B cell (primary cell): ENCODE measurements around the gene FCN1. TPM values are rescaled to one million over a fixed set of nuclear protein-coding genes. Genes with fewer than 3 reads are reported as not detected.

Experiments
- ATAC-seq: fragments of 200-7000 bp; cut with Tn5 transposase; one replicate; pipeline ENCODE4 v1.10.0; 2021; ENCODE audit warnings: low read depth, mild to moderate bottlenecking, moderate number of reproducible peaks, moderate library complexity
- CTCF ChIA-PET: fragments of 350-600 bp; sonication (Branson Sonifier 250); formaldehyde crosslinking; loops from one replicate; lab custom pipeline; 2021; ENCODE audit warnings: antibody characterized with exemption, inconsistent platforms; lab: Charles Lee
- POLR2A ChIA-PET: fragments of 350-600 bp; sonication (Branson Sonifier 250); formaldehyde crosslinking; loops from one replicate; lab custom pipeline; 2021; ENCODE audit warnings: antibody characterized with exemption; lab: Charles Lee
- DNase-seq: peaks from one replicate; pipeline ENCODE4 v3.0.0; 2013
- H2AFZ ChIP-seq: 2 replicates; pipeline ENCODE4 v1.6.1; 2012; ENCODE audit warnings: mild to moderate bottlenecking, low read depth, low read length; ENCODE audit not compliant: insufficient read depth, poor library complexity, severe bottlenecking
- H3K27ac ChIP-seq, 2 donors: 1 replicate in 1 of 2; 2 replicates in 1 of 2; pipeline ENCODE4 v1.5.1; 2012 to 2013; ENCODE audit warnings: low read length in 2 of 2, mild to moderate bottlenecking in 2 of 2, moderate library complexity in 1 of 2
- H3K27me3 ChIP-seq, 4 experiments: fragments of 200-600 bp in 1 of 4; sonication (generic) in 1 of 4; replicated peaks in 1 of 4; 1 replicate in 2 of 4; 2 replicates in 2 of 4; pipeline versions ENCODE4 v1.6.1 to v1.7.0; 2013 to 2016; ENCODE audit warnings: low read length in 3 of 4, mild to moderate bottlenecking in 2 of 4, mixed read lengths in 1 of 4, moderate library complexity in 1 of 4; ENCODE audit not compliant: insufficient read depth in 4 of 4, control insufficient read depth in 3 of 4; ENCODE audit errors: control extremely low read depth in 1 of 4
- H3K36me3 ChIP-seq, 2 experiments: replicated peaks in 1 of 2; 1 replicate in 1 of 2; 2 replicates in 1 of 2; pipeline versions ENCODE4 v1.6.1 to v1.7.1; 2013; ENCODE audit warnings: low read length in 1 of 2; ENCODE audit not compliant: insufficient read depth in 2 of 2, control insufficient read depth in 1 of 2; ENCODE audit errors: control extremely low read depth in 1 of 2, extremely low read depth in 1 of 2
- H3K4me1 ChIP-seq, 2 donors: fragments of 200-600 bp in 1 of 2; sonication (generic) in 1 of 2; 1 replicate in 1 of 2; 2 replicates in 1 of 2; pipeline versions ENCODE4 v1.5.1 to v1.6.1; 2013 to 2017; ENCODE audit warnings: low read length in 2 of 2; ENCODE audit not compliant: control insufficient read depth in 2 of 2, insufficient read depth in 2 of 2
- H3K4me2 ChIP-seq: replicated peaks from 2 replicates; pipeline ENCODE3; 2012; ENCODE audit warnings: mild to moderate bottlenecking, low read depth, low read length; ENCODE audit not compliant: poor library complexity, severe bottlenecking
- H3K4me3 ChIP-seq, 5 experiments: fragments of 200-600 bp in 1 of 5; sonication (generic) in 1 of 5; 1 replicate in 3 of 5; 2 replicates in 2 of 5; pipeline versions ENCODE4 v1.5.1 to v1.7.0; 2011 to 2016; ENCODE audit warnings: low read length in 4 of 5, mild to moderate bottlenecking in 4 of 5, low read depth in 2 of 5, control low read depth in 1 of 5, moderate library complexity in 1 of 5; ENCODE audit not compliant: insufficient read depth in 1 of 5; ENCODE audit errors: control extremely low read depth in 1 of 5, extremely low read depth in 1 of 5
- H3K79me2 ChIP-seq: fragments of 200-600 bp; sonication (generic); one replicate; pipeline ENCODE4 v1.6.0; 2016; ENCODE audit warnings: low read length; ENCODE audit not compliant: control insufficient read depth, insufficient read depth
- H3K9ac ChIP-seq: fragments of 200-600 bp; sonication (generic); 2 replicates; pipeline ENCODE4 v1.6.1; 2017; ENCODE audit warnings: mild to moderate bottlenecking, low read length, moderate library complexity
- H3K9me3 ChIP-seq, 3 donors: one replicate each; pipeline versions ENCODE4 v1.6.1 to v1.7.1; 2013; ENCODE audit warnings: low read length in 2 of 3; ENCODE audit not compliant: control insufficient read depth in 2 of 3, insufficient read depth in 1 of 3; ENCODE audit errors: control extremely low read depth in 1 of 3
- H4K20me1 ChIP-seq: 2 replicates; pipeline ENCODE4 v1.6.0; 2012; ENCODE audit warnings: mild to moderate bottlenecking, low read length; ENCODE audit not compliant: insufficient read depth, control insufficient read depth, poor library complexity, severe bottlenecking
- H3K27ac Mint-ChIP-seq: one replicate; pipeline ENCODE4 v1.8.0; 2021; ENCODE audit warnings: mixed read lengths
- H3K27me3 Mint-ChIP-seq: one replicate; pipeline ENCODE4 v1.8.0; 2021; ENCODE audit warnings: mixed read lengths
- H3K4me1 Mint-ChIP-seq: one replicate; pipeline ENCODE4 v1.8.0; 2021; ENCODE audit warnings: mixed read lengths
- H3K4me3 Mint-ChIP-seq: one replicate; pipeline ENCODE4 v1.8.0; 2021; ENCODE audit warnings: mixed read lengths
- H3K9me3 Mint-ChIP-seq: one replicate; pipeline ENCODE4 v1.8.0; 2022; ENCODE audit warnings: mixed read lengths; ENCODE audit not compliant: insufficient read depth
- EZH2 ChIP-seq: IDR thresholded peaks from 2 replicates; pipeline ENCODE4 v1.6.1; 2012; ENCODE audit warnings: borderline replicate concordance, low read depth, mild to moderate bottlenecking, moderate library complexity, low read length; ENCODE audit not compliant: insufficient read depth, poor library complexity, severe bottlenecking
- WGBS: methylation state at CpG from one replicate; pipeline ENCODE4 v1.1.5; 2013; ENCODE audit warnings: missing lambda C conversion rate; ENCODE audit not compliant: insufficient coverage; 5-methylcytosine and 5-hydroxymethylcytosine counted together
- intact Hi-C: fragments of 100-400 bp; cut with micrococcal nuclease; formaldehyde crosslinking; loops from one replicate; pipeline ENCODE4 v1.10.0; 2022
- polyA plus RNA-seq: library from polyadenylated mRNA; depleted of rRNA; stranded (reverse); fragments of >200 nt; gene quantifications from 2 replicates; pipeline ENCODE4 v1.2.3, GENCODE V29; 2012
- total RNA-seq, 2 donors: library from RNA; stranded (reverse); fragments of 120-200 nt in 1 of 2; gene quantifications; 1 replicate in 1 of 2; 2 replicates in 1 of 2; pipeline versions ENCODE4 v1.2.3 to v1.2.4, GENCODE V29; 2013 to 2022
- TF ChIP-seq, protein P1 (sequence below): fragments of 200-600 bp; IDR thresholded peaks from one replicate; pipeline ENCODE4 v1.8.0; 2022; ENCODE audit warnings: antibody characterized with exemption, mild to moderate bottlenecking

Gene FCN1
- total and polyA plus RNA-seq, 2 donors (not counting 1 experiment from before 2014, with no cell fraction given): 2.2 to 20.6 TPM

DNA sequence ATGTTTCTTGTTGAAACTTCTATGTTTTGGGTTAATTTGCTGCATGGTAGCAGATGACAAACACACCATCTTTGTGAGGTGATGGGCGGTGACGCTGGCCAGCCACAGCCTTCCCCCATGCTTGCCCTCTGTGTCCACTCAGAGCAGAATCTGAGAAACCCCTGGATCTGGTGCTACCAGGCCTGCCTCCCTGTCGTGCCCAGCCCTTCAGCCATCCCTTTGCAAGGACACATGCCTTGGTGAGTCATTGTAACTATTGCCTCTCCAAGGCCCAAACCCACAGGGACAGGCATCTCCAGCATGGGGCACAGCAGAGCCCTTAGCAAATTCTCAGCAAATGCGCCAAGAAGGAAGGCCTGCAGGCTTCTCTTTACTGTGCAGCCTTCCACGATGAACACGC, 48.1 kb upstream of the FCN1 start:
- whole genome bisulfite sequencing: 88% methylated on average over 6 of the region's 6 CpGs
- Mint-ChIP-seq H3K4me3 (no peak overlapping the region), H3K27me3 (peaks cover 18% of the 10 kb centered on the region), H3K4me1 (no peaks in the 10 kb centered on the region), H3K9me3 (no peaks in the 10 kb centered on the region), H3K27ac (no peak overlapping the region)
- DNase-seq: no peak
- intact Hi-C loops: no loop called here
- H3K27ac ChIP-seq: no peak overlapping the region
- H3K36me3 ChIP-seq: no peaks in the 10 kb centered on the region
- H3K27me3 ChIP-seq: peaks cover 0 to 9% (median 0%) of the 10 kb centered on the region in 4 experiments
- no peak overlapping the region for H3K4me3 ChIP-seq
- no peak overlapping the region for H3K9ac ChIP-seq
- no peak for ATAC-seq
- H3K79me2 ChIP-seq: no peaks in the 10 kb centered on the region
- no peak overlapping the region for H3K4me2 ChIP-seq
- CTCF ChIA-PET: no interaction called here
- H3K9me3 ChIP-seq: no peaks in the 10 kb centered on the region
- POLR2A ChIA-PET: no interaction called here
- TF ChIP-seq, protein P1, sequence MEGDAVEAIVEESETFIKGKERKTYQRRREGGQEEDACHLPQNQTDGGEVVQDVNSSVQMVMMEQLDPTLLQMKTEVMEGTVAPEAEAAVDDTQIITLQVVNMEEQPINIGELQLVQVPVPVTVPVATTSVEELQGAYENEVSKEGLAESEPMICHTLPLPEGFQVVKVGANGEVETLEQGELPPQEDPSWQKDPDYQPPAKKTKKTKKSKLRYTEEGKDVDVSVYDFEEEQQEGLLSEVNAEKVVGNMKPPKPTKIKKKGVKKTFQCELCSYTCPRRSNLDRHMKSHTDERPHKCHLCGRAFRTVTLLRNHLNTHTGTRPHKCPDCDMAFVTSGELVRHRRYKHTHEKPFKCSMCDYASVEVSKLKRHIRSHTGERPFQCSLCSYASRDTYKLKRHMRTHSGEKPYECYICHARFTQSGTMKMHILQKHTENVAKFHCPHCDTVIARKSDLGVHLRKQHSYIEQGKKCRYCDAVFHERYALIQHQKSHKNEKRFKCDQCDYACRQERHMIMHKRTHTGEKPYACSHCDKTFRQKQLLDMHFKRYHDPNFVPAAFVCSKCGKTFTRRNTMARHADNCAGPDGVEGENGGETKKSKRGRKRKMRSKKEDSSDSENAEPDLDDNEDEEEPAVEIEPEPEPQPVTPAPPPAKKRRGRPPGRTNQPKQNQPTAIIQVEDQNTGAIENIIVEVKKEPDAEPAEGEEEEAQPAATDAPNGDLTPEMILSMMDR: no peak
- no peak for TF ChIP-seq EZH2
- H2AFZ ChIP-seq: no peak overlapping the region
- no peaks in the 10 kb centered on the region for H3K4me1 ChIP-seq
- H4K20me1 ChIP-seq: no peaks in the 10 kb centered on the region

DNA sequence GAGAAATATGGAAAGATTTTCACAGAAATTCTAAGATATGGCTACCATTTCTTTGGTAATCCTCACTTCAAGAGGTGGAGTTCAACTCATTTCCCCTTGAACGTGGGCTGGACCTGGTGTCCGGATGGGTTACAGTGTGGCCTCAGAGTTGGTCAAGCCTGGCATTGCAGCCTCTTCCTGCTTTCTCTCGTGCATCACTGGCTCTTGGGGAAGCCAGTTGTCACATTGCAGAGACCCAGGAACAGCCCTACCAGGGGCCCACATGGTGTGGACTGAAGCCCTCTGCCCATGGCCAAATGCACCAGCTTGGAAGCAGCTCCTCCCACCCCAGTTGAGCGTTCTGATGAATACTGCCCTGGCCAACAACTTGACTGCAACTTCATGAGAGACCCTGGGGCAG, 47.7 kb upstream of the FCN1 start:
- H3K9me3 ChIP-seq: no peaks in the 10 kb centered on the region
- Mint-ChIP-seq H3K4me1 (no peaks in the 10 kb centered on the region), H3K4me3 (no peak overlapping the region), H3K27me3 (peaks cover 18% of the 10 kb centered on the region), H3K9me3 (no peaks in the 10 kb centered on the region), H3K27ac (no peak overlapping the region)
- H3K27me3 ChIP-seq: peaks cover 0 to 9% (median 0%) of the 10 kb centered on the region in 4 experiments
- TF ChIP-seq, protein P1: no peak
- no peak for TF ChIP-seq EZH2
- no peak overlapping the region for H3K9ac ChIP-seq
- H3K4me1 ChIP-seq: no peaks in the 10 kb centered on the region
- ATAC-seq (no peak), DNase-seq (no peak)
- ChIA-PET CTCF (no interaction called here), POLR2A (no interaction called here)
- 81% methylated on average over 3 of the region's 4 CpGs for whole genome bisulfite sequencing
- no peak overlapping the region for H3K4me2 ChIP-seq
- H3K27ac ChIP-seq: no peak overlapping the region
- no peak overlapping the region for H3K4me3 ChIP-seq
- no peaks in the 10 kb centered on the region for H3K36me3 ChIP-seq
- no peaks in the 10 kb centered on the region for H4K20me1 ChIP-seq
- H3K79me2 ChIP-seq: no peaks in the 10 kb centered on the region
- no peak overlapping the region for H2AFZ ChIP-seq
- intact Hi-C loops: no loop called here
